Measurements from ENCODE around the gene DOCK3.
"Not testable (repeated sequence)": the region's sequence is repeated elsewhere in the genome, so short reads cannot be mapped to it uniquely, and the experiment has no call there.

DOCK3 gene

GRCh38 chr3:50961386-50961785 is 286.7 kb downstream of the DOCK3 start:
- no peak overlapping the region for H3K4me3 ChIP-seq (ENCODE audit: low read depth, low read length)
- TF ChIP-seq, protein P1, sequence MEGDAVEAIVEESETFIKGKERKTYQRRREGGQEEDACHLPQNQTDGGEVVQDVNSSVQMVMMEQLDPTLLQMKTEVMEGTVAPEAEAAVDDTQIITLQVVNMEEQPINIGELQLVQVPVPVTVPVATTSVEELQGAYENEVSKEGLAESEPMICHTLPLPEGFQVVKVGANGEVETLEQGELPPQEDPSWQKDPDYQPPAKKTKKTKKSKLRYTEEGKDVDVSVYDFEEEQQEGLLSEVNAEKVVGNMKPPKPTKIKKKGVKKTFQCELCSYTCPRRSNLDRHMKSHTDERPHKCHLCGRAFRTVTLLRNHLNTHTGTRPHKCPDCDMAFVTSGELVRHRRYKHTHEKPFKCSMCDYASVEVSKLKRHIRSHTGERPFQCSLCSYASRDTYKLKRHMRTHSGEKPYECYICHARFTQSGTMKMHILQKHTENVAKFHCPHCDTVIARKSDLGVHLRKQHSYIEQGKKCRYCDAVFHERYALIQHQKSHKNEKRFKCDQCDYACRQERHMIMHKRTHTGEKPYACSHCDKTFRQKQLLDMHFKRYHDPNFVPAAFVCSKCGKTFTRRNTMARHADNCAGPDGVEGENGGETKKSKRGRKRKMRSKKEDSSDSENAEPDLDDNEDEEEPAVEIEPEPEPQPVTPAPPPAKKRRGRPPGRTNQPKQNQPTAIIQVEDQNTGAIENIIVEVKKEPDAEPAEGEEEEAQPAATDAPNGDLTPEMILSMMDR (IDR thresholded peaks at IDR 0.05; ENCODE audit: low read depth, low read length), result no peak

DNA sequence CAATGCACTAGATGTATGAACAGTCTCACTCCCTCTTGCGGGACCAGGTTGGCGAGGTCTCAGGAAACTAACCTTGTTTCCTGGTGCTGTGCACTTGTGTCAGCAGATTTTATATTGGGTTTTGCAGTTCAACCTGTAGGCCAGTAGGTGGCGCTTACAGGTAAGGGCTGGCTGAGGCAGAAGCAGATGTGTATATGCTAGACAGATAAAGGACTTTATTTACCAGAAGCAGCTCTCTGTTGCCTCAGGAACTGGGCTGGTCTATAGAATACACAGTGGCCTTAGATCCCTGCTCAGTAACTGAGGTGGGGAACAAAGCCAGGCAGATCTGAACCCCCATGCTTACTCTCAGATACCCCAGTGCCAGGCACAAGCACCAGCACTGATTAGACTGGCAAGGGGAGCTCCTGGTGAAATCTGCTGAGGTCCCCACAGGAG is 296.8 kb downstream of the DOCK3 start:
- TF ChIP-seq, protein P1 (IDR thresholded peaks at IDR 0.05; ENCODE audit: low read depth, low read length), result peak; percentile 77

GRCh38 chr3:50972029-50972428 is 297.3 kb downstream of the DOCK3 start:
- no peak overlapping the region for H3K4me3 ChIP-seq (ENCODE audit: low read depth, low read length)
- TF ChIP-seq, protein P1 (IDR thresholded peaks at IDR 0.05; ENCODE audit: low read depth, low read length), result no peak

More for the DNA sequence above, 296.8 kb downstream of the DOCK3 start:
- no peak overlapping the region for H3K4me3 ChIP-seq (ENCODE audit: low read depth, low read length)

DNA sequence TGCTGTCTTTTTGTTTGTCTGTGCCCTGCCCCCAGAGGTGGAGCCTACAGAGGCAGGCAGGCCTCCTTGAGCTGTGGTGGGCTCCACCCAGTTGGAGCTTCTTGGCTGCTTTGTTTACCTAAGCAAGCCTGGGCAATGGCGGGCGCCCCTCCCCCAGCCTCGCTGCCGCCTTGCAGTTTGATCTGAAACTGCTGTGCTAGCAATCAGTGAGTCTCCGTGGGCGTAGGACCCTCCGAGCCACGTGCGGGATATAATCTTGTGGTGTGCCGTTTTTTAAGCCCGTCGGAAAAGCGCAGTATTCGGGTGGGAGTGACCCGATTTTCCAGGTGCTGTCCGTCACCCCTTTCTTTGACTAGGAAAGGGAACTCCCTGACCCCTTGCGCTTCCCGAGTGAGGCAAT is 303.9 kb downstream of the DOCK3 start:
- H3K4me3 ChIP-seq (ENCODE audit: low read depth, low read length), result not testable (repeated sequence)

DNA sequence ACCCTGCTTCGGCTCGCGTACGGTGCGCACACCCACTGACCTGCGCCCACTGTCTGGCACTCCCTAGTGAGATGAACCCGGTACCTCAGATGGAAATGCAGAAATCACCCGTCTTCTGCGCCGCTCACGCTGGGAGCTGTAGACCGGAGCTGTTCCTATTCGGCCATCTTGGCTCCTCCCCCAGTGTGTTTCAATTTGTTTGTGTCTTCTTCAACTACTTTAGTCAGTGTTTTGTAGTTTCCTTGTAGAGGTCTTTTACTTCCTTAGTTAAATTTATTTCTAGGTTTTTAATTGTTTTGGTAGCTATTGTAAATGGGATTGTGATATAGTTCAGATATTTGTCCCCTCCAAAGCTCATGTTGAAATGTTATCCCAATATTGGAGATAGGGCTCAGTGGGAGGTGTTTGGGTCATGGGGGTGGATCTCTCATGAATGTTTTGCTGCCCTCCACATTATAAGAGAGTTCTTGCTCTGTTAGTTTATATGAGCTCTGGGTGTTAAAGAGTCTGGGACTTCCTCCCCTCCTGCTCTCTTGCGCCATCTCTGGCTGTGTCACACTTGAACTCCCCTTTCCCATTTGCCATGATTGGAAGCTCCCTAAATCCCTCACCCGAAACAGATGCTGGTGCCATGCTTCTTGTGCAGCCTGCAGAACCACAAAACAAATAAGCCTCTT is 304.4 kb downstream of the DOCK3 start:
- H3K4me3 ChIP-seq (ENCODE audit: low read depth, low read length), result no peak overlapping the region
- TF ChIP-seq, protein P1 (IDR thresholded peaks at IDR 0.05; ENCODE audit: low read depth, low read length), result no peak

GRCh38 chr3:50982540-50983325 is 308.0 kb downstream of the DOCK3 start:
- H3K4me3 ChIP-seq (ENCODE audit: low read depth, low read length), result no peak overlapping the region
- TF ChIP-seq, protein P1 (IDR thresholded peaks at IDR 0.05; ENCODE audit: low read depth, low read length), result no peak

GRCh38 chr3:50983887-50984286 is 309.2 kb downstream of the DOCK3 start:
- no peak overlapping the region for H3K4me3 ChIP-seq (ENCODE audit: low read depth, low read length)
- TF ChIP-seq, protein P1 (IDR thresholded peaks at IDR 0.05; ENCODE audit: low read depth, low read length), result no peak
